SKM-1 (cell line): ENCODE results near the gene SNX6.
"Not testable (repeated sequence)": the region's sequence is repeated elsewhere in the genome, so short reads cannot be mapped to it uniquely, and the experiment has no call there.

ENCODE experiments used
- DNase-seq: peaks from one replicate; lab custom pipeline; 2025; ENCODE audit not compliant: unreplicated experiment; lab: John Stamatoyannopoulos, UW

The SNX6 gene

GRCh38 chr14:34569750-34570149 is 60.2 kb downstream of the SNX6 start:
- no peak for DNase-seq

DNA sequence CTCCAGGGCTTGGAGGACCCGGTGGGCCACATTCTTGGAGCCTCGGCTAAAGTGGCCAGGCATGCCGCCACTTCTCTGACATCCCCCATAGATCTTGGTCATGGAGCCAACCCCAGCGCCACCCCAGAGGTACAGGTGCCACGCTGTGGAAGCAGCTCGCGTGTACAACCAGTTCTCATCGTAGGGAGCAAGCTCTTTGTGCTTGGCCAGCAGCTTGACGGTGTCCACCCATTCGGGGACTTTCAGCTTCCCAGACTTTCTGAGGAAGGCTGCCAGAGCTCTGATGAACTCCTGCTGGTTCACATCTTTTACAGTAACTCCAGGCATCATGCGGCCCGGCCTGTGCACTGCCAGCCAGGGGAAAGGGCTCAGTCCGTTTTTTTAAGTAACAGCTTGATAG is 61.1 kb downstream of the SNX6 start:
- DNase-seq: no peak

DNA sequence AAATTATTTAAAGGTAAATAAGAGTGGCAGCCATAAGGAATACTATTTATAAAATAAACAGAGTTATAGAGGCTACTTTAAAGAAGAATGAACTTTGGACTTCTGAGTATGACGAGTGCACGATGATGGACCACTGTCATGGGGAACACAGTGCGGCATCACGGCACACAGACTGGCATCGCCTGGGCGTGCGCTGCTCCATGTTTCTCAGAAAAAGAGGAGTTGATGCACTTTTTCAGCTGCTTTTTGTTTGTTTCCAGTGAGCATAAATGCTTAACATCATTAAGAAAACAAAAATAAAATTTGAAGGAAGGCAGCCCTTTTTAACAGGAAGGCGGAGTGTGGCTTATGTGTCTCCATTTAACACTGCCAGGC is 67.2 kb downstream of the SNX6 start:
- DNase-seq: no peak

- DNase-seq: not testable (repeated sequence)
Measured at GRCh38 chr14:34562037-34562775, 67.7 kb downstream of the SNX6 start.

DNA sequence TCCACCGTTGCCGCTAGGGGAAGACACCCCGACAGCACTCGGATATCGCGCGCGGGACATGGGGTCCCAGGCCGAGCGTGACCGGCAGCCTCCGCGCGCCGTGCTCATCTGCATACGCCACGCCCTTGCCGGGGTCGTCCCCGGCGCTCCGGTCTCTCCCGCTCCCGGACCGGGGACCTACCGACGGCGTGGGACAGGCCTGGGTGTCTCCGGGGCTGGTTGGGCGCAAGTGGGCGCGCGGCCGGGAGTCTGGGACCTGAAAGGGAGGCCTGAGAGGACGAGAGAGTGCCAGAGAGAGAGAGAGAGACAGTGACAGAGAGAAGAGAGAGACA is 73.5 kb downstream of the SNX6 start:
- DNase-seq: not testable (repeated sequence)

- not testable (repeated sequence) for DNase-seq
Measured at GRCh38 chr14:34555583-34556497, 74.1 kb downstream of the SNX6 start.

DNA sequence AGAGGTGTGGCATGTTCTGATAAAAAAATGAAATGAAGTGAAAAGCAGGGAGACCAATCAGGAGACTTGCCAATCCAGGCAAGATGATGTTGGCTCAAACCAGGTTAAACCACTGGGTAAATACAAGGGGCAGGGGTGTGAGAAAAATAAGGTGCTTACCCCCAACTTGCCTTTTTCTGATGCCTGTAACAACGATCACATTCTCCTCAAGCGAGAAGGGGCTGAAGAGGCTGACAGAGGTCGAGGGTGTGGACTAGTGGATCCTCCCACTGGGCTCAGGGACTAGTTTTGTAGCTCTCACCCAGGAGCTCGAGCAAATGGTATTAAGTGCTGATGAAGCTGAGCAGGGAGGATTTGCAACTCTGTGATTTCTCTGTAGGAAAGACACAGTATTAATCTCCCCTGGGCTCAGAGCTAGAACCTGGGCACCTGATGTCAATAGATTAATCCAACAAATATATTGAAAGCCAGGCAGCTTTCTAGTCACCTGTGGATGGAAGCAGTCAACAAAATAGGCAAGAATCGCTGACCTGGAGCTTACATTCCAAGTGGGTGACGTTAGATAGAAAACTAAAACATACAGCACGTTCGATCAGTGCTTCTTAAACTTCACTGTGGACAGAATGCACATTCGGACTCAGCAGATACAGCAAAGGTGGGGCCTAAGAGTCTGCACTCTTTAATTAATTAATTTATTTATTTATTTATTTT is 75.3 kb downstream of the SNX6 start:
- no peak for DNase-seq

- not testable (repeated sequence) for DNase-seq
Measured at GRCh38 chr14:34549276-34549966, 80.5 kb downstream of the SNX6 start.

DNA sequence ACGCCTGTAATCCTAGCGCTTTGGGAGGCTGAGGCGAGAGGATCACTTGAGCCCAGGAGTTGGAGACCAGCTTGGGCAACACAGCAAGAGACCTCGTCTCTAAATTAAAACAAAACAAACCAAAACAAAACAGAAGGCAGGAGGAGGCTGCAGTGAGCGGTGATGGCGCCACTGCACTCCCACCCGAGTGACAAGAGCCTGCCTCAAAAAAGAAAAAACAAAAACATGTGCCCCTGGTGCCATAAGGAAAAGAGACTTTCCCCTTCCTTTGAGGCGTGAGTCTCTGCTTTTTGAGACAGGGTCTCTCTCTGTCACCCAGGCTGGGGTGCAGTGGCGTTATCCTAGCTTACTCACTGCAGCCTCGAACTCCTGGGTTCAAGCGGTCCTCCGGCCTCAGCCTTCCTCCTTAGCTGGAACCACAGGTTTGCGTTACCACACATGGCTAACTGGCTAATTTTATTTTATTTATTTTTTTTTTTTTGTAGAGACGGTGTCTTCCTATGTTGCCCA is 81.4 kb downstream of the SNX6 start:
- no peak for DNase-seq

GRCh38 chr14:34547136-34547520 is 82.8 kb downstream of the SNX6 start:
- not testable (repeated sequence) for DNase-seq

GRCh38 chr14:34546272-34547135 is 83.4 kb downstream of the SNX6 start:
- DNase-seq: not testable (repeated sequence)

DNA sequence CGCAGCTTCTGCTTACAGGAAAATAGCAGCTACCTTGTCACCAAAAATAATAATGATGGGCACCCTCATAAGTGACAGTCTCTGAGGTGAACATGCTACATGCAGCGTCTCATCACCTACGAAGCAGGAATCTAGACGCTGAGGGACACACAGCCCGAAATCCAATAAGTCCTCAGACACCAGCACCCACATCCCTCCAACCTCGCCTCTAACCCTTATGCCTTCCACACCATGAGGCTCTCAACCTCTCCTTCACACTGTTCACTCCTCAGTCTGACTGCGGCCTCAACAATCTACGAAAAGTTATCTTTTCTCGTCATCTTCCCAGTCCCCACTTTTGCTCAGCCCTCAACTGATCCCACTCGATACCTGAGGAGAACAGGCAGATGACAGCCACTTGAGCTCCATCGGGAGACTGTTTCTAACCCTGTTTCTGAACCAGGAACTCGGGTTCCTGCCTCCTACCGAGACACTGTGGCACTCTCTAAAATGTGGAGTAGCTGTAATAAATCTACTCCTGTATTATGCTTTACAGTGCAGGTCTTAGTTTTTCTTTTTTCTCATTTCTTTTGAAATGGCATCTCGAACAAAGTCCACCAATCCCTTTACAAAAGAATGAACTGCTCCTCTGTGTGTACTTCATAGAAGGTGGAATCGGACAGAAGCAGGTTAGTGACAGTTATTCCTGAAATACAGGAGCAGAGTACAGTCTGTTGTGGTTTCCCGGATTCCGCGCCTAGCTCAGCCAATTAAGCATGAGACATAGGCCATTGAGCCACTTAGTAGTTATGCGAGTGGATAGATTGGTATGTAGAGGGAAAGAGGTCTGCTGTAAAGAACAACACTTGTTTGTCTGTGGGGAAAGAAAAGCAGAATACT is 89.5 kb downstream of the SNX6 start:
- DNase-seq: not testable (repeated sequence)

- DNase-seq: no peak
Measured at GRCh38 chr14:34539407-34540180, 90.4 kb downstream of the SNX6 start, which contains the start of gene EAPP. Gene EAPP, minus strand, starts transcription at chr14:34539701. Its CDS starts 73 bp downstream, at chr14:34539628.

- DNase-seq: no peak
Measured at GRCh38 chr14:34538871-34539406, 91.0 kb downstream of the SNX6 start.

GRCh38 chr14:34538096-34538495 is 91.9 kb downstream of the SNX6 start:
- DNase-seq: not testable (repeated sequence)

DNA sequence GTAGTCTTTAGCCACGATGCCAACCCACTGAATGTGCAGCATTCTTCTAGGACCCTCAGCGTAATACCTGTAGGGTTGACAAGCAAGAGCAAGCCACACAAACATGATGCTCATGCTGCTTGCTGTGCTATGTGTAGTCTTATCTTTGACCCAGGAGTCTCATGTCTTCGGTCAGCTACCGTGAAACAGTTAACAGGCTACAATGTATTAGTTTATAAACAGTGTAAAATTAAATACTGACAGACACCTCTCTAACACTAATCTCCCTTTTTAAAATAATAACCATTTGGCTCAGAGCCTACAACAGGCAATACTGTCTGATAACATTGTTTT is 92.3 kb downstream of the SNX6 start:
- DNase-seq: no peak

DNA sequence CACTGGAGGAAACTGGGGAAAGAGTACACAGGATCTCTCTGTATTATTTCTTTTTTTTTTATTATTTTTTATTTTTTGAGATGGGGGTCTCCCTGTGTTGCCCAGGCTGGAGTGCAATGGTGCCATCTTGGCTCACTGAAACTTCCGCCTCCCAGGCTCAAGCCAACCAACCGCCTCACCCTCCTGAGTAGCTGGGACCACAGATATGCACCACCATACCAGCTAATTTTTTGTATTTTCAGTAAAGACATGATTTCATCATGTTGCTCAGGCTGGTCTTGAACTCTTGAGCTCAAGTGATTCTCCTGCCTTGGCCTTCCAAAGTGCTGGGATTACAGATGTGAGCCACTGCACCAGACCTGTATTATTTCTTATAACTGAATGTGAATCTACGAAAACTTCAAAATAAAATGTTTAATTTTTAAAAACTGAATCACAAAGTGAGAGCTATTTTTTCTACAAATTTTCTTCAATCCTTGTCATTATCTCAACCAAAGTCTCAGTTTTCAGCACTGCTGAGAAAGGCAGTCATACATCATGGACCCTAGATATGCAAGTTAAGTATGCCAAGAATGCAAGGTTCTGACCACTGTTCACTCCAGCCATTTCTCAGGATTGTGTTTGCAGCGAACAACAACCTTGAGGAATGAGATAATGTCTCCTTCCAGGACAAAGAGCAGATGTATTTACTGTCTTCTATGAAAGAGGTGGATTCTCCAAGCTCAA is 92.8 kb downstream of the SNX6 start:
- no peak for DNase-seq
